Activated T-cell treated with anti-CD3 and anti-CD28 coated beads for 4 hours (primary cell): ENCODE results near the gene MCC.

Source experiments
- DNase-seq: peaks from one replicate; pipeline ENCODE4 v3.0.0-alpha.2; 2020

The MCC gene

DNA sequence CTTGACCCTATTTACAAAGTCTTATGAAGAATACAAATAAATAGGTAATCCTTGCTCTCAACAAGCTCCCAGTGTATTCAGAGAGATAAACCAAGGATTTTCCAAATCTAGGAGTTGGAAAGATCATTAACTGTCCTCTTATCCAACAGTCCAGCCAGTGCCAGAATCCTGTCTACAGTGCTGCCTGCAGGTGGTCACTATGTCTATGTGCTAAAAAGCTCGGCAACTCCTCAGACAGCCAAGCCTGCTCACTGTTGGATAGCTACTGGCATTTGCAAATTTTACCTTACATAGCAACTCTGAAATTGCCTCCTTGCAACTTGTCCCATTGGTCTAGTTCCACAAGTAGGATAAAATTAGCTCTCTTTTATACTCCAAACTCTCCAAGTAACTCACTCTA, 324.2 kb downstream of the MCC start:
- no peak for DNase-seq

- DNase-seq = no peak
These were observed 324.9 kb downstream of the MCC start for GRCh38 chr5:113163328-113163727.

- DNase-seq = no peak
These were observed 325.5 kb downstream of the MCC start for GRCh38 chr5:113162770-113163169.

- no peak for DNase-seq
These were observed 326.0 kb downstream of the MCC start for GRCh38 chr5:113162208-113162607.

GRCh38 chr5:113161806-113162205, 326.4 kb downstream of the MCC start:
- DNase-seq = no peak

GRCh38 chr5:113157886-113158285, 330.4 kb downstream of the MCC start:
- DNase-seq = no peak

- no peak for DNase-seq
These were observed 331.9 kb downstream of the MCC start for GRCh38 chr5:113156271-113156877.

- no peak for DNase-seq
These were observed 334.6 kb downstream of the MCC start for GRCh38 chr5:113153512-113154097.

- DNase-seq = no peak
These were observed 335.9 kb downstream of the MCC start for GRCh38 chr5:113152380-113152740.

- no peak for DNase-seq
These were observed 336.4 kb downstream of the MCC start for GRCh38 chr5:113151641-113152379.

GRCh38 chr5:113150821-113151220, 337.4 kb downstream of the MCC start:
- no peak for DNase-seq

GRCh38 chr5:113150221-113150620, 338.0 kb downstream of the MCC start:
- no peak for DNase-seq

- no peak for DNase-seq
These were observed 340.7 kb downstream of the MCC start for GRCh38 chr5:113147537-113147936.

- no peak for DNase-seq
These were observed 341.1 kb downstream of the MCC start for GRCh38 chr5:113147101-113147508.

GRCh38 chr5:113145757-113146387, 342.4 kb downstream of the MCC start:
- DNase-seq = no peak

- no peak for DNase-seq
These were observed 346.1 kb downstream of the MCC start for GRCh38 chr5:113142186-113142585.

GRCh38 chr5:113140837-113141671, 347.2 kb downstream of the MCC start:
- no peak for DNase-seq

- DNase-seq = no peak
These were observed 354.9 kb downstream of the MCC start for GRCh38 chr5:113133211-113133975.

GRCh38 chr5:113132564-113132963, 355.7 kb downstream of the MCC start:
- no peak for DNase-seq

- DNase-seq = no peak
These were observed 359.5 kb downstream of the MCC start for GRCh38 chr5:113128641-113129330.

DNA sequence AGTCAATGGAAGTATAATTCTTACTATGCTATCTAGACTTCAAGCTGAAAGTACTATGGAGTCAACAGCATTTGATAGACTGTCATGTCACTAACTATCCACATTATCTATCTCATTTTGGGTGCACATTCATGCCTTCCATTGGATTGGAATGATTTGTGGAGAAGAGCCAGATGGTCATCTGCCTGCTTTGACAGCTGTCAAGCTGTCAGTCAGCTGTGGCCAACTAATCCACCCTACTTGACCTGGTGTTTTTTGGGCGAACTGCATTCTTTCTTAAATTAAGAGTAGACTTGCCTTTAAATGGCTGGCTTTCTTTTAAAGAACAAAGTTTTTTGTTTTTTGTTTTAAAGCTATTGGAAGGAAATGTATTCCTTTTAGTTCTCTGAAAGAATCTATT, 360.2 kb downstream of the MCC start:
- DNase-seq = no peak

GRCh38 chr5:113127021-113127420, 361.2 kb downstream of the MCC start:
- DNase-seq = no peak
